ENCODE data around the gene TSPAN5. TPM values are rescaled to one million over a fixed set of nuclear protein-coding genes. Genes with fewer than 3 reads are reported as not detected.

The TSPAN5 gene
- total and polyA plus RNA-seq, 9 of the 15 experiments (the other 6 are each of a cell fraction or from before 2014, with no cell fraction given), result 0.58 to 6.6 (median 0.73) TPM

- Histone ChIP-seq H2AFZ (ENCODE audit: low read depth, low read length) (no peak overlapping the region), H3K4me3 (no peak overlapping the region), H4K20me1 (replicated peaks; ENCODE audit: control insufficient read depth, insufficient read depth, low read length) (no peaks in the 10 kb centered on the region), H3K79me2 (ENCODE audit: control insufficient read depth, insufficient read depth, low read length) (no peaks in the 10 kb centered on the region), H3K27me3 (ENCODE audit: control insufficient read depth in 2 of 2, insufficient read depth in 2 of 2, low read length in 2 of 2) (peaks cover 3 to 4% of the 10 kb centered on the region in 2 experiments; a peak in 2 of 5 replicates), H3K27ac (ENCODE audit: extremely low read depth, low read depth, low read length) (no peak overlapping the region), H3K4me2 (ENCODE audit: insufficient read depth, low read length) (no peak overlapping the region), H3K4me1 (replicated peaks in 1 of 2; ENCODE audit: control insufficient read depth in 2 of 2, insufficient read depth in 2 of 2, low read length in 2 of 2) (no peaks in the 10 kb centered on the region; a peak in 3 of 5 replicates), H3K36me3 (ENCODE audit: control insufficient read depth, insufficient read depth, low read length) (no peaks in the 10 kb centered on the region), H3K9me1 (ENCODE audit: control insufficient read depth, insufficient read depth, low read length) (no peaks in the 10 kb centered on the region), H3K9me3 (replicated peaks; ENCODE audit: control insufficient read depth, insufficient read depth, low read depth, low read length) (no peaks in the 10 kb centered on the region), H3K9ac (ENCODE audit: insufficient read depth in 1 of 2, low read depth in 2 of 2, low read length in 2 of 2) (no peak overlapping the region)
- no peak for FAIRE-seq
- intact Hi-C loops (cut with micrococcal nuclease), result no loop called here
- ATAC-seq, result no peak
- POLR2A ChIA-PET, result no interaction called here
- TF ChIP-seq HIVEP1 (CRISPR knock-in tag; IDR thresholded peaks at IDR 0.05), result no peak
- TF ChIP-seq CBX3 (IDR thresholded peaks at IDR 0.05; ENCODE audit: borderline replicate concordance in 1 of 2, low read length in 2 of 2), result peak in 1 of 2 experiments; percentile 56; a peak in 1 of 3 replicates
- TF ChIP-seq CHCHD3 (CRISPR knock-in tag; IDR thresholded peaks at IDR 0.05), result no peak
- TF ChIP-seq MBD2 (IDR thresholded peaks at IDR 0.05; ENCODE audit: borderline replicate concordance, low read depth), result no peak
- TF ChIP-seq NFE2 (IDR thresholded peaks at IDR 0.05; ENCODE audit: low read depth), result no peak
- peak; percentile 32; the same call in 1 of the 2 replicates for TF ChIP-seq CEBPZ (IDR thresholded peaks at IDR 0.05; ENCODE audit: borderline replicate concordance, low read depth, low read length)
- no peak for TF ChIP-seq MEIS2 (IDR thresholded peaks at IDR 0.05; ENCODE audit: partially characterized antibody)
- TF ChIP-seq SOX6 (IDR thresholded peaks at IDR 0.05), result no peak
- no peak for TF ChIP-seq FOXA1 (IDR thresholded peaks at IDR 0.05; ENCODE audit: borderline replicate concordance)
- BruUV-seq (replicated peaks), result no TSS peak
- CTCF ChIA-PET (ENCODE audit: low intra/inter-chr PET ratio), result no interaction called here
- in situ Hi-C loops (cut with MboI), result no loop called here
- no peak for DNase-seq (ENCODE audit: extremely low read depth in 1 of 4, low spot score in 3 of 4)
- WGBS (ENCODE audit: insufficient coverage, low coverage, missing lambda C conversion rate), result 86% methylated on average over 4 of the region's 4 CpGs
Measured at GRCh38 chr4:98664959-98665358, 6.5 kb upstream of the TSPAN5 start.

Measured in K562 (cell line).